Head of caudate nucleus (tissue), 42 donors: ENCODE measurements around the gene AGBL4.

Experiments used
- DNase-seq, 42 donors: peaks; one replicate each; pipeline versions ENCODE4 v3.0.0 to v3.0.0-alpha.2; 2020 to 2021; ENCODE audit warnings: mixed read lengths in 7 of 42
- intact Hi-C: fragments of 100-400 bp; cut with DNase I; formaldehyde crosslinking; loops from one replicate; pipeline ENCODE4 v1.15.0; 2022

AGBL4 gene

GRCh38 chr1:48937732-48938131 lies 1086.0 kb downstream of the AGBL4 start:
- intact Hi-C loops: no loop called here

GRCh38 chr1:48936436-48936835 lies 1087.3 kb downstream of the AGBL4 start:
- intact Hi-C loops: no loop called here
- no peak for DNase-seq

More at GRCh38 chr1:48937732-48938131, 1086.0 kb downstream of the AGBL4 start:
- DNase-seq: no peak

- DNase-seq: no peak
- intact Hi-C loops: no loop called here
Measured at GRCh38 chr1:48932366-48932765, 1091.4 kb downstream of the AGBL4 start.

- intact Hi-C loops: no loop called here
- DNase-seq: no peak
Measured at GRCh38 chr1:48931506-48932192, 1092.1 kb downstream of the AGBL4 start.

GRCh38 chr1:48930011-48930410 lies 1093.7 kb downstream of the AGBL4 start:
- no peak for DNase-seq
- intact Hi-C loops: no loop called here

GRCh38 chr1:48924099-48924498 lies 1099.7 kb downstream of the AGBL4 start:
- intact Hi-C loops: no loop called here
- DNase-seq: no peak

GRCh38 chr1:48923116-48923515 lies 1100.6 kb downstream of the AGBL4 start:
- DNase-seq: no peak
- intact Hi-C loops: no loop called here

- DNase-seq: peak in 2 of 42 donors; percentile 2 to 9
- intact Hi-C loops: no loop called here
Measured at GRCh38 chr1:48920851-48921250, 1102.9 kb downstream of the AGBL4 start.

GRCh38 chr1:48917901-48918603 lies 1105.7 kb downstream of the AGBL4 start:
- intact Hi-C loops: no loop called here
- no peak for DNase-seq

- intact Hi-C loops: no loop called here
- no peak for DNase-seq
Measured at GRCh38 chr1:48917070-48917454, 1106.7 kb downstream of the AGBL4 start.

- peak in 16 of 42 donors; percentile 3 to 54 (median 16) for DNase-seq
- intact Hi-C loops: no loop called here
Measured at GRCh38 chr1:48916130-48917069, 1107.4 kb downstream of the AGBL4 start.

GRCh38 chr1:48908606-48909005 lies 1115.1 kb downstream of the AGBL4 start:
- no peak for DNase-seq
- intact Hi-C loops: no loop called here

GRCh38 chr1:48906729-48907128 lies 1117.0 kb downstream of the AGBL4 start:
- no peak for DNase-seq
- intact Hi-C loops: no loop called here

- intact Hi-C loops: no loop called here
- no peak for DNase-seq
Measured at GRCh38 chr1:48906164-48906563, 1117.6 kb downstream of the AGBL4 start.

- no peak for DNase-seq
- intact Hi-C loops: no loop called here
Measured at GRCh38 chr1:48903291-48903690, 1120.5 kb downstream of the AGBL4 start.

GRCh38 chr1:48898894-48899293 lies 1124.9 kb downstream of the AGBL4 start:
- DNase-seq: no peak
- intact Hi-C loops: no loop called here

- DNase-seq: no peak
- intact Hi-C loops: no loop called here
Measured at GRCh38 chr1:48889615-48890014, 1134.1 kb downstream of the AGBL4 start.

GRCh38 chr1:48889082-48889481 lies 1134.7 kb downstream of the AGBL4 start:
- intact Hi-C loops: no loop called here
- no peak for DNase-seq

GRCh38 chr1:48887796-48888195 lies 1136.0 kb downstream of the AGBL4 start:
- DNase-seq: no peak

GRCh38 chr1:48882020-48882419 lies 1141.7 kb downstream of the AGBL4 start:
- intact Hi-C loops: no loop called here

More at GRCh38 chr1:48887796-48888195, 1136.0 kb downstream of the AGBL4 start:
- intact Hi-C loops: no loop called here

More at GRCh38 chr1:48882020-48882419, 1141.7 kb downstream of the AGBL4 start:
- no peak for DNase-seq
